Calu3 (cell line): ENCODE results near the gene PRPH2. TPM values are rescaled to one million over a fixed set of nuclear protein-coding genes. Genes with fewer than 3 reads are reported as not detected.

Source experiments
- BruUV-seq: library from RNA; stranded (reverse); fragments of 400-500 nt; replicated peaks from 2 replicates; lab custom pipeline; 2021; lab: Mats Ljungman, UMichigan
- CTCF ChIA-PET: fragments of 300-600 bp; sonication (Branson Sonifier 250); formaldehyde crosslinking; loops from one replicate; lab custom pipeline; 2022; ENCODE audit warnings: antibody characterized with exemption; lab: Charles Lee
- DNase-seq: peaks from one replicate; pipeline ENCODE4 v3.0.0; 2022
- H3K27ac Mint-ChIP-seq: one replicate; pipeline ENCODE4 v1.8.0; 2022; ENCODE audit warnings: mixed read lengths; ENCODE audit not compliant: unreplicated experiment
- H3K27me3 Mint-ChIP-seq: one replicate; pipeline ENCODE4 v1.8.0; 2022; ENCODE audit warnings: mixed read lengths; ENCODE audit not compliant: unreplicated experiment
- H3K36me3 Mint-ChIP-seq: one replicate; pipeline ENCODE4 v1.8.0; 2022; ENCODE audit warnings: mild to moderate bottlenecking, moderate library complexity, mixed read lengths; ENCODE audit not compliant: insufficient read depth, unreplicated experiment
- H3K4me1 Mint-ChIP-seq: one replicate; pipeline ENCODE4 v1.8.0; 2022; ENCODE audit warnings: mild to moderate bottlenecking, low read depth, mixed read lengths; ENCODE audit not compliant: unreplicated experiment
- H3K4me3 Mint-ChIP-seq: one replicate; pipeline ENCODE4 v1.8.0; 2022; ENCODE audit warnings: mild to moderate bottlenecking, low read depth, moderate library complexity, mixed read lengths; ENCODE audit not compliant: unreplicated experiment
- H3K9me3 Mint-ChIP-seq: one replicate; pipeline ENCODE4 v1.8.0; 2022; ENCODE audit warnings: low read depth, mixed read lengths; ENCODE audit not compliant: unreplicated experiment
- CTCF ChIP-seq: fragments of 200-600 bp; IDR thresholded peaks from one replicate; pipeline ENCODE4 v1.8.0; 2022; ENCODE audit warnings: antibody characterized with exemption; ENCODE audit not compliant: unreplicated experiment
- intact Hi-C: fragments of 100-400 bp; cut with micrococcal nuclease; formaldehyde crosslinking; loops from one replicate; pipeline ENCODE4 v1.10.0; 2022; ENCODE audit not compliant: unreplicated experiment
- total RNA-seq: library from RNA; stranded (reverse); gene quantifications from 2 replicates; pipeline ENCODE4 v1.2.3, GENCODE V29; 2022

Gene PRPH2
- total RNA-seq, 1 experiment from 2014 or later: not detected

GRCh38 chr6:42751055-42751454, 28.7 kb upstream of the PRPH2 start:
- no peak overlapping the region for H3K4me3 Mint-ChIP-seq

GRCh38 chr6:42748203-42748898, 26.0 kb upstream of the PRPH2 start:
- peaks cover 26% of the 10 kb centered on the region for H3K4me1 Mint-ChIP-seq
- peaks cover 40% of the 10 kb centered on the region for H3K36me3 Mint-ChIP-seq
- peak overlapping the region; percentile 88 for H3K4me3 Mint-ChIP-seq
- no peaks in the 10 kb centered on the region for H3K27me3 Mint-ChIP-seq
- DNase-seq: no peak
- no peaks in the 10 kb centered on the region for H3K9me3 Mint-ChIP-seq
- CTCF ChIA-PET: interaction anchor here (0.7 to 1.5 kb wide), 4 partner anchors 32 to 475 kb away, joined by 3 to 5 read pairs (median 4); partner anchors contain the start of gene RPL7L1
- intact Hi-C loops: loop anchor here (5.0 kb wide), 1 partner anchor 129 kb away; the partner anchor contains the start of gene RPL7L1
- BruUV-seq: no TSS peak
- H3K27ac Mint-ChIP-seq: no peak overlapping the region
- TF ChIP-seq CTCF: no peak

More at GRCh38 chr6:42751055-42751454, 28.7 kb upstream of the PRPH2 start:
- TF ChIP-seq CTCF: no peak
- intact Hi-C loops: no loop called here
- peaks cover 18% of the 10 kb centered on the region for H3K4me1 Mint-ChIP-seq
- no peaks in the 10 kb centered on the region for H3K27me3 Mint-ChIP-seq
- no TSS peak for BruUV-seq
- H3K27ac Mint-ChIP-seq: no peak overlapping the region
- CTCF ChIA-PET: interaction anchor here (0.7 kb wide), 1 partner anchor 161 kb away, joined by 3 read pairs; no protein-coding TSS in a partner anchor
- peaks cover 20% of the 10 kb centered on the region for H3K36me3 Mint-ChIP-seq
- no peaks in the 10 kb centered on the region for H3K9me3 Mint-ChIP-seq
- DNase-seq: no peak

GRCh38 chr6:42746463-42747391, 24.3 kb upstream of the PRPH2 start:
- intact Hi-C loops: loop anchor here (1.0 to 5.0 kb wide), 2 partner anchors 36 to 131 kb away; partner anchors contain the start of genes BICRAL and RPL7L1
- peaks cover 26% of the 10 kb centered on the region for H3K4me1 Mint-ChIP-seq
- peak overlapping the region; percentile 88 for H3K4me3 Mint-ChIP-seq
- H3K27ac Mint-ChIP-seq: peak overlapping the region; percentile 92
- TF ChIP-seq CTCF: no peak
- peak; percentile 92 for DNase-seq
- no peaks in the 10 kb centered on the region for H3K27me3 Mint-ChIP-seq
- no TSS peak for BruUV-seq
- peaks cover 40% of the 10 kb centered on the region for H3K36me3 Mint-ChIP-seq
- CTCF ChIA-PET: interaction anchor here (0.6 to 2.0 kb wide), 20 partner anchors 9 to 1884 kb away, joined by 3 to 14 read pairs (median 5); partner anchors contain the start of genes BICRAL and RPL7L1
- no peaks in the 10 kb centered on the region for H3K9me3 Mint-ChIP-seq
